HG02610 (cell line): ENCODE data around the gene MB.

ENCODE experiments used
- ATAC-seq: cut with Tn5 transposase; IDR thresholded peaks from one replicate; pipeline ENCODE4 v1.9.1; 2021; ENCODE audit warnings: mild to moderate bottlenecking, moderate library complexity; ENCODE audit not compliant: unreplicated experiment

The MB gene

DNA sequence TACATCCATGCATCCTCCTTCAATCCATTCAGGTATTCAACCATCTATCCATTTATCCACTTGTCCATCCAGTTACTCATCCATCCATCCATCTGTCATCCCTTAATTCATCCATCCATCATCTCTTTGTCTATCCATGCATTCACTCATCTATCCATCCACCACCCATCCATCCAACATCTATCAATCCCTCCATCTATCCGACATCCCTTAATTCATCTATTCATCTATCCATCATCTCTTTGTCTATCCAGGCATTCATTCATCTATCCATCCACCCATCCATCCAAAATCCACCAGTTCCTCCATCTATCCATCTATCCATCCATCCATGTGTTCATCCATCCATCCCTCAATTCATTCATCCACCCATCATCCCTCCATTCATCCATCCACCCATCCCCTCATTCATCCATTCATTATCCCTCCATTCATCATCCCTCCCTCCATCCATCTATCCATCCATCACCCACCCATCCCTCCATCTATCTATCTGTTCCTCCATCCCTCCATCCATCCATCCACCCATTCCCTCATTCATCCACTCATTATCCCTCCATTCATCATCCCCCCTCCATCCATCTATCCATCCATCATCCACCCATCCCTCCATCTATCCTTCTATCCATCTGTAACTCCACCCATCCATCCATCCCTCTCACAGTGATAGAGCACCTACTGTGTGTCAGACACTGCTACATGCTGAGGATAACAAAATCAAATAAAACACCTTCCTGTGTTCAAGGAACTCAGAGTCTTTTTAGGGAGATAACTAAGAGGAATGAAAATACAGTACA is 1.5 kb upstream of the MB start:
- ATAC-seq = no peak

DNA sequence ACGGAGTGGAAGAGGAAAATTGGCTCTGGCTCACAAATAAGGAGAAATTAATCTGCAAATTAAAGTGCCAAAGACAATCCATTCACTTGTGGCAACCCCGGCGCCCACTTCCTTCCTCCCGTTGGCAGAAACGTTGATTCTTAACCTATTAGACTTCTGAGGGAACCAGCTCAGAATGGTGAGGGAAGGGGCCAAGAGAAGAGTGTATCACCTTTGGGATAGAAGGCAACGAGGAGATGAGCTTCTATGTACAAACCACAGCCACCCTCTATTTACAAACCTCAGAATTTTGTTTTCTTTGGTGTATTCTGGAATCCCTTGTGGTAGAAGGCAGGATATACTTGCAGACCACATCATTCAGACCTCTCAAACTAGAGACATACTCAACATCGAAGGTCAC is 1.1 kb downstream of the MB start:
- no peak for ATAC-seq

GRCh38 chr22:35615156-35615555 is 2.0 kb downstream of the MB start:
- ATAC-seq = no peak

- ATAC-seq = no peak
These were observed 2.7 kb downstream of the MB start for GRCh38 chr22:35614404-35614803.

DNA sequence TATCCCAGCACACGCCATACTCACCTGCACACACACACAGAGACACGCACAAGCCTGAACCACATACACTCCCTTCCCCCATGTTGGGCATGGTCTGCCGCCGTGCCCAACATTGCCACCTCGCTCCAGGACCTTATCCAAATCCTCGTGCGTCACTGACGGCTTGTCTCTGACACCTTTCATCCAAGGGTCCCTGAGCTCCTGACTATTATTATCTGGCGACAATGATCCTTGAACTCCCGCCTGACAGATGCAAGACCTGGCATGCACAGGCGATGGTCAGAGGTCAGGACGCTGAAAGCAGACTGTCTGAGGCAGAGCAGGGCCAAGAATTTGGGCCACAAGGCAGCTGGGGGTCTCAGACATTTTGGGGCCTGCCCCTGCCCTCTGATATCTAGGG is 4.2 kb downstream of the MB start:
- no peak for ATAC-seq

GRCh38 chr22:35611891-35612576 is 5.1 kb downstream of the MB start:
- ATAC-seq = no peak

DNA sequence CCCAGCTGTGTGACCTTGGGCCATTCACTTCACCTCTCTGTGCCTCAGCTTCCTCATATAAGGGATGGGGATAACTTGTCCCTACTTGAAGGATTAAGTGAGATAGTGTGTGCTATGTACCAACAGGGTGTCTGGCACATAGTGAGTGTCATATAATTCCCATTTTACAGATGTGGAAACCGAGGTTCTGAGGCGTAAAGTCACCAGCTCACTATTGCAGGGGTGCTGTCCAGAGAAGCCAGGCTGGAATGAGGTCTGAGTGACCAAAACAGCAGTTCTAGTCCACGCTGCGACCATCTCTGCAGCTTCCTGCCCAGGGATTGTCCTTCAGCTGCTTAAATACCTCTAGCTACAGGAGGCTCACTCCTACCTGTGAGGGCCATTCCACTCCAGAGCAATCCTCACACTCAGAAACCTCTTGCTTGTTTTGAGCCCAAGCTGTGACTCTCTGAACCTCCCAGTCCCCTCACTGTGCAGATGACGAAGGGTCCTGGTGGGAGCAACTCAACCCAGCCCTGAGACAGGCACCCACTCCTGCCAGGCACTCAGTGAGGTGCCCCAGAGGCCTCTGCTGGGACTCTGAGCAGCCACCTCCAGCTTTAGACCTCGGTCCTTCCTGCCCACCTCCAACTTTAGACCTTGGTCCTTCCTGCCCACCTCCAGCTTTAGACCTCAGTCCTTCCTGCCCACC is 5.8 kb downstream of the MB start:
- no peak for ATAC-seq

DNA sequence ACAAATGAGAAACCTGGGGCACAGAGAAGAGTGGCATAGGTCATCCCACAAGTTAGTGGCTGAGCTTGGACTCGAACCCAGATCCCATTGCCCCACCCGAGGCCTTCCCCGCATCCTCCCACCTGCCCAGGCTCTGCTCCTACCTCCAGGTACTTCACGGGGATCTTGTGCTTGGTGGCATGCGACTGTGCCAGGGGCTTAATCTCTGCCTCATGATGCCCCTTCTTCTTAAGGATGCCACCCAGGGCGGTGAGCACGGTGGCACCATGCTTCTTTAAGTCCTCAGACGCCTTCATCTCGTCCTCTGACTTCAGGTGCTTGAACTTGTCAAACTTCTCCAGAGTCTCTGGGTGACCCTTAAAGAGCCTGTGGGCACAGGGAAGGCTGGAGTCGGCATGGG is 6.4 kb downstream of the MB start:
- ATAC-seq = no peak

DNA sequence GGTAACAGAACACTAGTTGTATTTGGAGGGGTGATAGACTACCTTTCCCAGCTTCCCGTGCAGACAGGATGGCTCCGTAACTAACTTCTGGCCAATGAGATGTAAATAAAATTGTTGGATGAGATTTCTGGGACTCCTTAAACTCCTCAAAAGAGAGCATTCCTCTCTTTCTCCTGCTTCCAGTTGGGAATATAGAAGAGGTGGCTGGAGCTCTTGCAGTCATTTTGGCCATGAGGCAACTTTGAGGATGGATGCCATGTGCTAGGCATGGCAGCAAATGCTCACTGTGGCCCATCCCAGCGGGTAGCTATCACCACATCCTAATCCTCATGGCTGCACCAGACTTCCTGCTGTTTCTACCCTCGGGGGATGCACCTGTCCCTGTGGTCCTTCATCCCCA is 7.4 kb downstream of the MB start:
- ATAC-seq = no peak

DNA sequence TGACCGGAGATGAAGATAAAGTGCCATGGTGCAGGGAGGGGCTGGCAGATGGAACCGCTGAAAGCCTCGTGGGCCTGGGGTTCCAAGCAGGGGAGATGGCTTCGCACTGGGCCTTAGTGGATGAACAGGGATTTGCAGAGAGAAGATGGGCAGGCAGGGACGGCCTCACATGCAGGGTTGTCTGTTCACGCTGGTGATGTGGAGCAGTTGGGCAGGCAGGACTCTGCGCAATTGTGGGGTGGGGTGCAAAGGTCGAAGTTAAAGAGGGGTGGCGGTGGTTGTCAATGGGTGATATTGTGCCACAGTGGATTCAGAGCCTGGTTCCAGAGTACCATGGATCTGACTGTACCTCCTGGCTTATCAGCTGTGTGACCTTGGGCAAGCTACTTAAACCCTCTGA is 7.9 kb downstream of the MB start:
- ATAC-seq = no peak

DNA sequence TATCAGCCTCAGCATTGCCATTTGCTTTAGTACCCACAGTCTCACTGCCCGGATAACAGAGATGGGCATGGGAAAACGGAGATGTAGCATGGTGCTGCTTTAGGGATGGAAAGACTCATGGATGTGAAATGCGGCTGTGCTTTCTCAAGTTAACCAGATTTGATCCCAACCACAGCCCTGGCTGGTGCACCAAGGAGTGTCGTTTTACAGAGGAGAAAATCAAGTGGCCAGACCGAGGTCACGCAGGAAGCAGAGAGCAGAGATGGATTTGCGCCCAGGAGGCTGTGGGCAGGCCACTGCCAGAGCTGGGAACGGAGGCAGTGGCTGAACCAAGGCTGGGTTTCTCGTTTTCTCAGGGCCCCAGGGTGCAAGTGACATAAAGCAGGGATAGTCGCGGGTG is 9.0 kb downstream of the MB start:
- ATAC-seq = no peak

- ATAC-seq = no peak
These were observed 10.2 kb downstream of the MB start for GRCh38 chr22:35606916-35607315.

DNA sequence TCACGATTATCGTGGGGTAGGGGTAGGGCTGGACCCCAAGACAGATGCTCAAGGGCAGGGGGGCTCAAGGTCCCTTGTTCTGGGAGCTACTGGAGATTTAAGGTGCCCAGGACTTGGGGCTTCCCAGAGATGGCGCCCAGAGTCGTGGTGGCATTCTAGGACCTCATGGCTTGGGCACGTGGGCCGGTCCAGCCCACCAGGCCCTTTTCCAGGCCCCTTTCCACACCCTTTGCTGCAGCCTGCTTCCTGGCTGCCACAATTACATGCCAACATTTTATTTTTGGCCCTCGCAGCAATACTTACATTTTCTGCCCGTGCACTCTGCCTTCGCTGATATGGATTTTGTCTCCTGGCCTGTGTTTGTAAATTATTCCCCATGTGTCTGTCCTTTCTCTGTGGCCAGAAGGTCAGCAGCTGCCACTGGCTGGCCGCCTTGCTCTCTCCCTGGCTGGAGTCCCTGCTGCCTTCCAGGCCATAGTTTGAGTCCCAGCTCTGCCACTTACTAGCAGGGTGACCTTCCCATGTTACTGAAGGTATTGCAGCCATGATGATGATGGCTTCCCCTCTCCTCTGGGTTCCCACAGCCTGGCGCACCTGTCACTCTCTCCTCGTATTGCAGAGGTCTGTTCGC is 11.2 kb downstream of the MB start:
- ATAC-seq = no peak

DNA sequence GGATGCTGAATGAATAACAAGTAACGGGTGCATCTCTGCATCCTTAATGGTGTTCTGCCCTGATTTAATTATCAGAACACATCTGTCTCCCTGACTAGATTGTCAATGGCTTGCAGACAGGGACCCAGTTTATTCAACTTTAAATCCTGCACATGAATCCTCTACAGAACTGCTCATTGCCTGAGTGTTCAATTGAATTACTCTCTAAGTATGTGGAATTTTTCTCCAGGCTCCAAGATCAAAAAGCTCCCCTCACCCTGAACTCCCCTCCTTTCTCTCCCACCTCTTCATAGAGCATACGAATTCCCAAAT is 11.8 kb downstream of the MB start:
- ATAC-seq = no peak

DNA sequence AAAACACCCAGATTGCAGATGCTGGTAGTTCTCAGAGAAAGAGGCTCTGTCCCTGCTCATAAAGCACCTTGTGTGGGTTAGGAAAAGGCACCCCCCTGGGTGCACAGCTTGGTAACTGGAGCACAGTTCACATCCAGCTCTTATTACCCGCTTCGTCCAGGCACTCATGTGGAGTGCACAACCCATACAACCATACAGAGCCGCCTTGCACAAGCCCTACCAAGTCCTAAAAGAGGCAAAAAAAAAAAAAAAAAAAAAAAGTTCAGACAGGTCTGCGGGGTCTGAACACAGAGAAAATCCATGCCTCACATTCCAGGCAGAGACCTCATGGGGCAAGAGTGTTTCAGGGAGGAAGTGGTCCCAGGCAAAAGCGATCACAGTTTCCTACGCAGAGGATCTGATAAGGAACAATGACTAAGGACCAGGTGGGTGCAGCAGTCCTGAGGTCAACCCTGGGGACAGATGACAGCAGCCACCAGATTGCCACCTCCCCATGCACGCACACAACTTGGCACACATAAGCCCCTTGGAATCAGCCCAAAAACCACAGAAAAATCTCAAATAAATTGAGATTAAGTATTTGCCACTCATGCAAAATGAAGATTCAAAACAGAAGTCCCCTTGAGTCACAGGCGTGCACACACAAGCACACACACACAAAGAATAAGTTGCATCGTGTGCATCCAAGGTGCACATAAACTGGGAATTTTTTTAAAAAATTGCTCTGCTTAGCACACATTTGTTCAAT is 12.3 kb downstream of the MB start:
- ATAC-seq = no peak

- no peak for ATAC-seq
These were observed 15.2 kb downstream of the MB start for GRCh38 chr22:35601743-35602615.

DNA sequence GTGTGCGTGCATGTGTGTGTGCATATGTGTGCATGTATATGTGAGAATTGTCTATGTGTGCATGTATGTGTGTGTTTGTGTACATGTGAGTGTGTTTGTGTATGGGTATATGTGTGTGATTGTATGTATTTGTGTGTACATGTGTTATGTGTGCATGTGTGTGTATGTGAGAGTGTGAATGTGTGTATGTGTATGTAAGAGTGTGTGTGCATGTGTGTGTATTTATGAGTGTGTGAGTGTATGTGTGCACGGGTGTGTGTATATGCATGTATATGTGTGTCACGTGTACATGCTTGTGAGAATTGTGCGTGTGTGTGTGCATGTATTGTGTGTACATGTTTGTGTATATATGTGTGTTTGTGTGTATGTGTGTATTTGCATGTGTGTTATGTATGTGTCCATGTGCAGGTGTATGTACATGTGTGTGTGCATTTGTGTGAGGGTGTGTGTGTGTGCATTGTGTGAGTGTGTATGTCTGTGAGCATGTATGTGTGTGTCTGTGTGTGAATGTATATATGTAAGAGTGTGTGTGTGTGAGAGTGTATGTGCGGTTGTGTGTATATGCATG is 16.0 kb downstream of the MB start:
- ATAC-seq = no peak

- no peak for ATAC-seq
These were observed 16.7 kb downstream of the MB start for GRCh38 chr22:35600476-35600875.

- no peak for ATAC-seq
These were observed 17.8 kb downstream of the MB start for GRCh38 chr22:35599364-35599763.

- ATAC-seq = no peak
These were observed 18.8 kb downstream of the MB start for GRCh38 chr22:35598396-35598710.
